Liver (tissue), 3 donors: ENCODE measurements around the gene ECHDC3.

Experiments
- ATF3 ChIP-seq: IDR thresholded peaks from 2 replicates; pipeline ENCODE4 v1.6.1; 2016; ENCODE audit warnings: antibody characterized with exemption
- TF ChIP-seq, protein P1 (sequence below): fragments of 150-350 bp; IDR thresholded peaks from 2 replicates; pipeline ENCODE4 v1.5.1; 2017; ENCODE audit warnings: improper control_type of control experiment, low read depth, low read length; ENCODE audit not compliant: missing input control
- donor health status: healthy.
- donor health status: healthy.

DNA sequence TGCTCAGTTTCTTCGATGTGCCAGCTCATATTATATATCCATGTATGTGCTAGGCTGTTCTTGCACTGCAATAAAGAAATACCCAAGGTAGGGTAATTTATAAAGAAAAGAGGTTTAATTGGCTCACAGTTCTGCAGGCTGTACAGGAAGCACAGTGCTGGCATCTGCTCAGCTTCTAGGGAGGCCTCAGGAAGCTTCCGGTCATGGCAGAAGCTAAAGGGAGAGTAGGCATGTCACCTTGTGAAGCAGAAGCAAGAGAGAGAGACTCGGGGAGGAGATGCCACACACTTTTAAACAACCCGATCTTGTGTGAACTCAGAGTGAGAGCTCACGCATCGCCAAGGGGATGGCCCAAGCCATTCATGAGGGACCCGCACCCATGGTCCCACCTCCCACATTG, 13.8 kb upstream of the ECHDC3 start:
- no peak for TF ChIP-seq ATF3
- TF ChIP-seq, protein P1, sequence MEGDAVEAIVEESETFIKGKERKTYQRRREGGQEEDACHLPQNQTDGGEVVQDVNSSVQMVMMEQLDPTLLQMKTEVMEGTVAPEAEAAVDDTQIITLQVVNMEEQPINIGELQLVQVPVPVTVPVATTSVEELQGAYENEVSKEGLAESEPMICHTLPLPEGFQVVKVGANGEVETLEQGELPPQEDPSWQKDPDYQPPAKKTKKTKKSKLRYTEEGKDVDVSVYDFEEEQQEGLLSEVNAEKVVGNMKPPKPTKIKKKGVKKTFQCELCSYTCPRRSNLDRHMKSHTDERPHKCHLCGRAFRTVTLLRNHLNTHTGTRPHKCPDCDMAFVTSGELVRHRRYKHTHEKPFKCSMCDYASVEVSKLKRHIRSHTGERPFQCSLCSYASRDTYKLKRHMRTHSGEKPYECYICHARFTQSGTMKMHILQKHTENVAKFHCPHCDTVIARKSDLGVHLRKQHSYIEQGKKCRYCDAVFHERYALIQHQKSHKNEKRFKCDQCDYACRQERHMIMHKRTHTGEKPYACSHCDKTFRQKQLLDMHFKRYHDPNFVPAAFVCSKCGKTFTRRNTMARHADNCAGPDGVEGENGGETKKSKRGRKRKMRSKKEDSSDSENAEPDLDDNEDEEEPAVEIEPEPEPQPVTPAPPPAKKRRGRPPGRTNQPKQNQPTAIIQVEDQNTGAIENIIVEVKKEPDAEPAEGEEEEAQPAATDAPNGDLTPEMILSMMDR, result no peak
